A549 (cell line): Measurements from ENCODE around the gene TSPAN5. TPM values are rescaled to one million over a fixed set of nuclear protein-coding genes. Genes with fewer than 3 reads are reported as not detected.

Experiments
- ATAC-seq, 2 experiments: fragments of 200-7000 bp in 1 of 2; fragments of >200 bp in 1 of 2; cut with Nextera tagmentation in 1 of 2; cut with Tn5 transposase in 1 of 2; 3 replicates each; pipeline versions ENCODE4 v1.8.0 to v1.9.1; 2018 to 2020; ENCODE audit warnings: mild to moderate bottlenecking in 1 of 2, moderate library complexity in 1 of 2
- CTCF ChIA-PET: fragments of 300-600 bp; sonication (Branson Sonifier 250); formaldehyde crosslinking; extraction: SDS; loops from one replicate; lab custom pipeline; 2021; ENCODE audit warnings: antibody characterized with exemption, inconsistent platforms; lab: Yijun Ruan, JAX
- POLR2A ChIA-PET: fragments of 350-600 bp; formaldehyde crosslinking; extraction: SDS; loops from one replicate; lab custom pipeline; 2021; ENCODE audit warnings: antibody characterized with exemption, inconsistent platforms; lab: Yijun Ruan, JAX
- DNase-seq, 2 experiments: peaks; one replicate each; pipeline versions ENCODE4 v3.0.0 to v3.0.0-alpha.2; 2011 to 2016; ENCODE audit warnings: low read depth in 1 of 2, low spot score in 1 of 2
- FAIRE-seq: peaks from 2 replicates; lab custom pipeline; 2011; peaks lifted over from hg19 to GRCh38; lab: Jason Lieb, UNC
- H3K27ac ChIP-seq, 2 experiments: fragments of >200 bp; sonication (Bioruptor Twin); formaldehyde crosslinking; 3 replicates each; pipeline ENCODE4 v1.5.1; 2016 to 2017
- H3K4me1 ChIP-seq: fragments of >200 bp; sonication (Bioruptor Twin); formaldehyde crosslinking; 3 replicates; pipeline ENCODE4 v1.6.1; 2016
- H3K4me2 ChIP-seq: fragments of >200 bp; sonication (Bioruptor Twin); formaldehyde crosslinking; 3 replicates; pipeline ENCODE4 v1.6.1; 2016
- H3K4me3 ChIP-seq: fragments of >200 bp; sonication (Bioruptor Twin); formaldehyde crosslinking; 3 replicates; pipeline ENCODE4 v1.5.1; 2016
- H3K9me3 ChIP-seq: fragments of >200 bp; sonication (Bioruptor Twin); formaldehyde crosslinking; 3 replicates; pipeline ENCODE4 v1.6.1; 2016
- BHLHE40 ChIP-seq: IDR thresholded peaks from 2 replicates; pipeline ENCODE4 v1.6.1; 2012; ENCODE audit warnings: low read depth, low read length, inconsistent platforms
- CBX2 ChIP-seq: fragments of 200-600 bp; sonication (generic); IDR thresholded peaks from 2 replicates; pipeline ENCODE4 v1.6.1; 2016; ENCODE audit warnings: low read depth, mild to moderate bottlenecking, borderline replicate concordance
- CEBPB ChIP-seq, 2 experiments: fragments of >200 bp in 1 of 2; sonication (Bioruptor Twin) in 1 of 2; formaldehyde crosslinking in 1 of 2; IDR thresholded peaks; 2 replicates each; pipeline ENCODE4 v1.6.1; 2012 to 2016
- EHF ChIP-seq: fragments of 250-450 bp; sonication (Bioruptor Pico); IDR thresholded peaks from 2 replicates; pipeline ENCODE4 v1.5.0; 2020; ENCODE audit warnings: mild to moderate bottlenecking
- ESRRA ChIP-seq: fragments of 150-350 bp; IDR thresholded peaks from 2 replicates; pipeline ENCODE4 v1.6.1; 2014; ENCODE audit warnings: mild to moderate bottlenecking, low read length, borderline replicate concordance
- FOXS1 ChIP-seq: fragments of 250-450 bp; sonication (Bioruptor Pico); IDR thresholded peaks from 2 replicates; pipeline ENCODE4 v1.5.0; 2020; ENCODE audit warnings: mild to moderate bottlenecking, moderate library complexity
- HEYL ChIP-seq: fragments of 250-450 bp; sonication (Bioruptor Pico); IDR thresholded peaks from 2 replicates; pipeline ENCODE4 v1.8.0; 2021; ENCODE audit warnings: mild to moderate bottlenecking, moderate library complexity
- HOXB13 ChIP-seq: fragments of 250-450 bp; sonication (Bioruptor Pico); IDR thresholded peaks from 2 replicates; pipeline ENCODE4 v1.5.0; 2020; ENCODE audit warnings: low read depth, mild to moderate bottlenecking, moderate library complexity
- JUN ChIP-seq, 2 experiments: fragments of >200 bp; sonication (Bioruptor Twin); formaldehyde crosslinking; IDR thresholded peaks; 2 replicates in 1 of 2; 3 replicates in 1 of 2; pipeline ENCODE4 v1.6.1; 2016 to 2017
- JUNB ChIP-seq: fragments of >200 bp; sonication (Bioruptor Twin); formaldehyde crosslinking; IDR thresholded peaks from 2 replicates; pipeline ENCODE4 v1.6.1; 2016
- MAZ ChIP-seq: fragments of 150-350 bp; IDR thresholded peaks from 2 replicates; pipeline ENCODE4 v1.6.1; 2014; ENCODE audit warnings: antibody characterized with exemption, low read depth, low read length, borderline replicate concordance
- NPAS2 ChIP-seq: fragments of 250-450 bp; sonication (Bioruptor Pico); IDR thresholded peaks from 2 replicates; pipeline ENCODE4 v1.8.0; 2022; ENCODE audit warnings: mild to moderate bottlenecking, moderate library complexity, borderline replicate concordance
- POLR2A ChIP-seq: IDR thresholded peaks from 2 replicates; pipeline ENCODE4 v1.6.1; 2012; ENCODE audit warnings: mild to moderate bottlenecking, low read length
- POLR2AphosphoS2 ChIP-seq: conservative IDR thresholded peaks from 2 replicates; pipeline ENCODE4 v1.6.1; 2012; ENCODE audit warnings: low read length, improper control_type of control experiment, inconsistent platforms
- RAD21 ChIP-seq, 2 experiments: fragments of >200 bp in 1 of 2; sonication (Bioruptor Twin) in 1 of 2; formaldehyde crosslinking in 1 of 2; IDR thresholded peaks in 1 of 2; conservative IDR thresholded peaks in 1 of 2; 2 replicates in 1 of 2; 3 replicates in 1 of 2; pipeline ENCODE4 v1.6.1; 2012 to 2018; ENCODE audit warnings: inconsistent platforms in 1 of 2
- RFX5 ChIP-seq: fragments of 450-650 bp; IDR thresholded peaks from 2 replicates; pipeline ENCODE4 v1.7.1; 2014; ENCODE audit warnings: antibody characterized with exemption, mild to moderate bottlenecking, moderate library complexity
- RNF2 ChIP-seq: fragments of 200-600 bp; sonication (generic); IDR thresholded peaks from 2 replicates; pipeline ENCODE4 v1.6.1; 2016; ENCODE audit warnings: low read depth, mild to moderate bottlenecking, antibody characterized with exemption, moderate library complexity, borderline replicate concordance
- SREBF2 ChIP-seq: fragments of 450-650 bp; IDR thresholded peaks from 2 replicates; pipeline ENCODE4 v1.6.1; 2014; ENCODE audit warnings: mild to moderate bottlenecking, moderate library complexity
- TFCP2L1 ChIP-seq: fragments of 250-450 bp; sonication (Bioruptor Pico); IDR thresholded peaks from 2 replicates; pipeline ENCODE4 v1.5.0; 2021; ENCODE audit warnings: mild to moderate bottlenecking
- ZSCAN20 ChIP-seq: fragments of 250-450 bp; sonication (Bioruptor Pico); IDR thresholded peaks from 2 replicates; pipeline ENCODE4 v1.8.0; 2022; ENCODE audit warnings: mild to moderate bottlenecking, moderate library complexity
- WGBS: methylation state at CpG from one replicate; pipeline ENCODE4 v1.1.6; 2017; ENCODE audit errors: missing lambda C conversion rate; 5-methylcytosine and 5-hydroxymethylcytosine counted together
- polyA plus RNA-seq, 4 experiments: library from polyadenylated mRNA; depleted of rRNA in 3 of 4; stranded (reverse); fragments of >200 nt; fragmentation: RNase III in 1 of 4; extraction: RNeasy Plus Mini Kit Qiagen cat#74134 plus additional on column Dnase treatment in 1 of 4; gene quantifications; 2 replicates in 3 of 4; 3 replicates in 1 of 4; pipeline ENCODE4 v1.2.3, GENCODE V29; 2011 to 2017
- TF ChIP-seq, protein P1 (sequence below): fragments of >200 bp; sonication (Bioruptor Twin); formaldehyde crosslinking; IDR thresholded peaks from 3 replicates; pipeline ENCODE4 v1.6.1; 2016
- TF ChIP-seq, protein P2 (sequence below): fragments of 250-450 bp; sonication (Bioruptor Pico); IDR thresholded peaks from 2 replicates; pipeline ENCODE4 v1.5.0; 2020; ENCODE audit warnings: low read depth, mild to moderate bottlenecking, moderate library complexity
- TF ChIP-seq, protein P3 (sequence below): IDR thresholded peaks from 2 replicates; pipeline ENCODE4 v1.6.1; 2012
- TF ChIP-seq, protein P4 (sequence below): fragments of >200 bp; sonication (Bioruptor Twin); formaldehyde crosslinking; IDR thresholded peaks from 2 replicates; pipeline ENCODE4 v1.6.1; 2016
- TF ChIP-seq, protein P5 (sequence below): fragments of 150-350 bp; IDR thresholded peaks from 2 replicates; pipeline ENCODE4 v1.6.1; 2014; ENCODE audit warnings: low read depth, mild to moderate bottlenecking, low read length

The TSPAN5 gene
- polyA plus RNA-seq, 2 of the 4 experiments (the other 2 are of a cell fraction) = 9.5 to 12.4 TPM

DNA sequence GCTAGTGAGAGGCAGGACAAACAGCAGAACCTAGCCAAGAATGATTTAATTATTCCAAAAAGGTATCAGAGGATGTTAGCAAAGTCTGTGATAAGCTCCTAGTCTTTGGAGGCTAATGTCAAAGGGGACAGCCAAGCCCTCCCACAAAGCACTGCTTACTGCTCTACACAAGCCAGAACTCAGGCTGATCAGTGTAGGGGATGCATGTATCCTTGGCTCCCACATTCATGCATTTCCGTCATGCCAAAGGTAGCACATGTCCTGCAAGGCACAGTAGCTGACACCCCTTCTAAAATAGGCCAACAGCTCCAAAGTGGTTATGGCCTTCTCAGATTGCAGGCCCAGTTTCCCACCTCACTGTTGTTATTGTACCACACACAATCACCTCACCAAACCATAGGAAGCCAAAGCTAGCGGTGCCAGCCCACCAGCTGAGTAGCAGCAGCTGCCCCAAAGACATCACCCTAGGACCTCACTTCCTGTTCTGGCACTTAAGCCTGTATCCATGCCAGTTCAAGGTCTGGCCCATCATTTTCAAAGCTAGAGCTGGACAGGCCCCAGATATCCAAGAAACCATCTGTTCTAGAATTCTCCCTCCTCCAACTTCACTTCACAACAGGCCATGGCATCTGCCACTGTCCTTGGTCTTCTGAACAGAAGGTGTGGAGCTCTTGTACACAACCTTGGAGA, 40.9 kb downstream of the TSPAN5 start:
- Histone ChIP-seq H3K9me3 (no peaks in the 10 kb centered on the region), H3K27ac (no peak overlapping the region), H3K4me3 (no peak overlapping the region)
- no peak for DNase-seq
- ChIA-PET CTCF (interaction anchor here (1.3 kb wide), 1 partner anchor 8 kb away, joined by 4 read pairs; no protein-coding TSS in a partner anchor), POLR2A (no interaction called here)
- FAIRE-seq = no peak
- TF ChIP-seq, protein P1, sequence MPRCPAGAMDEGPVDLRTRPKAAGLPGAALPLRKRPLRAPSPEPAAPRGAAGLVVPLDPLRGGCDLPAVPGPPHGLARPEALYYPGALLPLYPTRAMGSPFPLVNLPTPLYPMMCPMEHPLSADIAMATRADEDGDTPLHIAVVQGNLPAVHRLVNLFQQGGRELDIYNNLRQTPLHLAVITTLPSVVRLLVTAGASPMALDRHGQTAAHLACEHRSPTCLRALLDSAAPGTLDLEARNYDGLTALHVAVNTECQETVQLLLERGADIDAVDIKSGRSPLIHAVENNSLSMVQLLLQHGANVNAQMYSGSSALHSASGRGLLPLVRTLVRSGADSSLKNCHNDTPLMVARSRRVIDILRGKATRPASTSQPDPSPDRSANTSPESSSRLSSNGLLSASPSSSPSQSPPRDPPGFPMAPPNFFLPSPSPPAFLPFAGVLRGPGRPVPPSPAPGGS = no peak
- TF ChIP-seq, protein P2, sequence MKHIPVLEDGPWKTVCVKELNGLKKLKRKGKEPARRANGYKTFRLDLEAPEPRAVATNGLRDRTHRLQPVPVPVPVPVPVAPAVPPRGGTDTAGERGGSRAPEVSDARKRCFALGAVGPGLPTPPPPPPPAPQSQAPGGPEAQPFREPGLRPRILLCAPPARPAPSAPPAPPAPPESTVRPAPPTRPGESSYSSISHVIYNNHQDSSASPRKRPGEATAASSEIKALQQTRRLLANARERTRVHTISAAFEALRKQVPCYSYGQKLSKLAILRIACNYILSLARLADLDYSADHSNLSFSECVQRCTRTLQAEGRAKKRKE = no peak
- TF ChIP-seq EHF (no peak), POLR2AphosphoS2 (no peak), JUN (IDR thresholded peaks at IDR 0.05) (no peak), BHLHE40 (no peak), FOXS1 (CRISPR knock-in tag) (no peak), NPAS2 (CRISPR knock-in tag) (no peak), ESRRA (no peak), SREBF2 (no peak), TFCP2L1 (CRISPR knock-in tag) (no peak), CBX2 (no peak), ZSCAN20 (CRISPR knock-in tag) (no peak), CEBPB (IDR thresholded peaks at IDR 0.05) (no peak), POLR2A (no peak), JUNB (no peak)
- TF ChIP-seq, protein P3, sequence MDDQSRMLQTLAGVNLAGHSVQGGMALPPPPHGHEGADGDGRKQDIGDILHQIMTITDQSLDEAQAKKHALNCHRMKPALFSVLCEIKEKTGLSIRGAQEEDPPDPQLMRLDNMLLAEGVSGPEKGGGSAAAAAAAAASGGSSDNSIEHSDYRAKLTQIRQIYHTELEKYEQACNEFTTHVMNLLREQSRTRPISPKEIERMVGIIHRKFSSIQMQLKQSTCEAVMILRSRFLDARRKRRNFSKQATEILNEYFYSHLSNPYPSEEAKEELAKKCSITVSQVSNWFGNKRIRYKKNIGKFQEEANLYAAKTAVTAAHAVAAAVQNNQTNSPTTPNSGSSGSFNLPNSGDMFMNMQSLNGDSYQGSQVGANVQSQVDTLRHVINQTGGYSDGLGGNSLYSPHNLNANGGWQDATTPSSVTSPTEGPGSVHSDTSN = no peak
- TF ChIP-seq, all 56 proteins: peak for 0
- H3K4me1 ChIP-seq = 0 out of 3 replicates have a peak, but pooled peaks cover 3% of the 10 kb centered on the region
- WGBS = 93% methylated on average over 2 of the region's 2 CpGs
- no peak overlapping the region for H3K4me2 ChIP-seq
- ATAC-seq = no peak

DNA sequence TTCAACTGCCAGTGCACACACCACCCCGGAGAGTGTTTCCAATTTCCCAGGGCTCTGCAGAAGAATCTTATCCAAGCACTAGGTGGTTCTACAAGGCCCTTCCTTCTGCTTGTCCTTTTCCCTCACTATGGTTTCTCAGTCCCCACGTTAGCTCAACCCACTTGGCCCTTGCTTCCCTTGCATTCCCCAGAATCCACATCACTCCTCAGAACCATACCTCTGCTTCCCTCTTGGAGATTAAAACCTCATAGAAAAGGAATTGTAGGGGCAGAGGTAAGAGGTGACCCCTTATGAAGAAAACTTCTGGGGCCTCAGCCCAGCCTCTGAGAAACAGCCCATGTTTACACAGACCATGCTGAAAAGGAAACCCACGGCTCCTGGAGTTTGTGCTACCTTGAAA, 42.4 kb downstream of the TSPAN5 start:
- DNase-seq (no peak), FAIRE-seq (no peak), ATAC-seq (no peak)
- TF ChIP-seq RNF2 = no peak
- TF ChIP-seq, protein P1 = no peak
- no peak for TF ChIP-seq RAD21 (conservative IDR thresholded peaks at IDR 0.05 in 1 of 2, IDR thresholded peaks at IDR 0.05 in 1 of 2)
- TF ChIP-seq, protein P4, sequence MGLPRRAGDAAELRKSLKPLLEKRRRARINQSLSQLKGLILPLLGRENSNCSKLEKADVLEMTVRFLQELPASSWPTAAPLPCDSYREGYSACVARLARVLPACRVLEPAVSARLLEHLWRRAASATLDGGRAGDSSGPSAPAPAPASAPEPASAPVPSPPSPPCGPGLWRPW = no peak
- no peak for TF ChIP-seq BHLHE40
- TF ChIP-seq, protein P5, sequence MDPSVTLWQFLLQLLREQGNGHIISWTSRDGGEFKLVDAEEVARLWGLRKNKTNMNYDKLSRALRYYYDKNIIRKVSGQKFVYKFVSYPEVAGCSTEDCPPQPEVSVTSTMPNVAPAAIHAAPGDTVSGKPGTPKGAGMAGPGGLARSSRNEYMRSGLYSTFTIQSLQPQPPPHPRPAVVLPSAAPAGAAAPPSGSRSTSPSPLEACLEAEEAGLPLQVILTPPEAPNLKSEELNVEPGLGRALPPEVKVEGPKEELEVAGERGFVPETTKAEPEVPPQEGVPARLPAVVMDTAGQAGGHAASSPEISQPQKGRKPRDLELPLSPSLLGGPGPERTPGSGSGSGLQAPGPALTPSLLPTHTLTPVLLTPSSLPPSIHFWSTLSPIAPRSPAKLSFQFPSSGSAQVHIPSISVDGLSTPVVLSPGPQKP = no peak
- no peak for TF ChIP-seq MAZ
- no peak for TF ChIP-seq HEYL (CRISPR knock-in tag)
- TF ChIP-seq RFX5 = no peak
- TF ChIP-seq EHF = no peak
- TF ChIP-seq HOXB13 (CRISPR knock-in tag) = no peak
- ChIA-PET CTCF (no interaction called here), POLR2A (no interaction called here)
- WGBS = 86% methylated on average over 3 of the region's 3 CpGs
- Histone ChIP-seq H3K9me3 (no peaks in the 10 kb centered on the region), H3K4me3 (no peak overlapping the region), H3K4me2 (no peak overlapping the region), H3K4me1 (no peaks in the 10 kb centered on the region), H3K27ac (no peak overlapping the region)
